Heart right ventricle (tissue), 16 donors: ENCODE measurements around the gene WDR35. TPM values are rescaled to one million over a fixed set of nuclear protein-coding genes. Genes with fewer than 3 reads are reported as not detected.
A peak's percentile ranks its signal among the peaks of the same experiment; 100 is the strongest.

Experiments
- ATAC-seq, 8 donors: fragments of 200-7000 bp; cut with Tn5 transposase; one replicate each; pipeline ENCODE4 v1.9.1; 2020; ENCODE audit warnings: mild to moderate bottlenecking in 8 of 8, moderate library complexity in 8 of 8, moderate number of reproducible peaks in 1 of 8
- DNase-seq, 2 donors: peaks; one replicate each; pipeline ENCODE4 v3.0.0-alpha.2; 2020
- H3K27ac ChIP-seq, 10 donors: fragments of 200-600 bp; sonication (generic) in 2 of 10; one replicate each; pipeline versions ENCODE4 v1.5.0 to v1.8.0; 2020 to 2022; ENCODE audit warnings: mild to moderate bottlenecking in 3 of 10
- H3K27me3 ChIP-seq, 7 donors: fragments of 200-600 bp; one replicate each; pipeline ENCODE4 v1.8.0; 2021 to 2022; ENCODE audit warnings: mild to moderate bottlenecking in 2 of 7
- H3K36me3 ChIP-seq, 9 donors: fragments of 200-600 bp; sonication (generic) in 1 of 9; one replicate each; pipeline versions ENCODE4 v1.5.0 to v1.8.0; 2020 to 2022; ENCODE audit warnings: mild to moderate bottlenecking in 2 of 9
- H3K4me1 ChIP-seq, 9 donors: fragments of 200-600 bp; sonication (generic) in 1 of 9; one replicate each; pipeline versions ENCODE4 v1.5.0 to v1.8.0; 2020 to 2022; ENCODE audit warnings: mild to moderate bottlenecking in 4 of 9
- H3K4me3 ChIP-seq, 10 donors: fragments of 200-600 bp; sonication (generic) in 2 of 10; one replicate each; pipeline versions ENCODE4 v1.5.0 to v1.8.0; 2020 to 2022; ENCODE audit warnings: mild to moderate bottlenecking in 7 of 10, moderate library complexity in 2 of 10
- H3K9me3 ChIP-seq, 11 donors: fragments of 200-600 bp in 10 of 11; sonication (generic) in 2 of 11; one replicate each; pipeline versions ENCODE4 v1.5.0 to v1.8.0; 2013 to 2022; ENCODE audit warnings: mild to moderate bottlenecking in 2 of 11, control low read depth in 1 of 11, moderate library complexity in 1 of 11
- CTCF ChIP-seq, 9 donors: fragments of 200-600 bp; sonication (generic) in 2 of 9; IDR thresholded peaks; one replicate each; pipeline versions ENCODE4 v1.5.0 to v1.8.0; 2021 to 2022; ENCODE audit warnings: antibody characterized with exemption in 9 of 9, mild to moderate bottlenecking in 5 of 9, moderate library complexity in 1 of 9
- WGBS, 2 donors: extraction: QIAGEN DNeasy Blood & Tissue Kit; methylation state at CpG; one replicate each; pipeline ENCODE4 v1.1.7; 2013; ENCODE audit warnings: inconsistent platforms in 1 of 2; 5-methylcytosine and 5-hydroxymethylcytosine counted together
- intact Hi-C, 10 donors: fragments of 100-400 bp; cut with DNase I; formaldehyde crosslinking; loops; one replicate each; pipeline versions ENCODE4 v1.11.1 to v1.14.2; 2022
- polyA plus RNA-seq, 2 donors: library from polyadenylated mRNA; stranded (reverse); fragments of 200-250 nt; gene quantifications; one replicate each; pipeline ENCODE4 v1.2.3, GENCODE V29; 2013
- total RNA-seq, 10 donors: library from RNA; stranded (reverse); fragmentation: NEBNext Ultra II Directional in 3 of 10; extraction: Animal tissue kit (Norgen Biotek cat#: 25700) in 3 of 10; gene quantifications; one replicate each; pipeline versions ENCODE4 v1.2.1 to v1.2.4, GENCODE V29; 2021 to 2023
- donor health status: Arrhythmogenic right ventricular cardiomyopathy.
- donor health status: ischemic (EF 13 %, LVEDD 7.1; RV severe dilation, severe dysfunction).
- donor health status: healthy with polysubstance abuse.
- donor health status: DM: no; HTN: yes; CAD: no.
- donor health status: DM: no; HTN: no; CAD: no.
- donor health status: ischemic (EF 25% LVEDD 6.9; RV normal size, moderate dysfunction).
- donor health status: ischemic (EF 25% LVEDD 5.7; RV mildly dilated, moderate dysfunction).
- donor health status: healthy.
- donor health status: DM: yes; HTN: yes; CAD: no.
- donor health status: Ischemic cardiomyopathy.
- donor health status: ischemic (EF 35%, LVEDD 5.7; RV mildly dilated, moderate dysfunction).
- donor health status: nonischemic (EF 11% LVEDD 7.7; RV severe dilation, severe dysfunction).
- donor health status: DM: yes; HTN: yes; CAD: no.
- donor health status: PGD.
- donor health status: ischemic (EF 29% LVEDD 5.4; RV normal size, mild dysfunction).
- donor health status: nonischemic (EF 23%, LVEDD 6.1; RV moderate dilation, normal function).

Gene WDR35
- total and polyA plus RNA-seq, 12 donors, result 2.3 to 8.3 (median 5.4) TPM

GRCh38 chr2:19901442-19902215 is 88.3 kb downstream of the WDR35 start, which contains the start of gene TTC32:
Gene TTC32, minus strand, starts transcription at chr2:19901983. Its CDS starts 129 bp downstream, at chr2:19901854.
- ATAC-seq (peak; percentile 97 to 99 (median 98)), DNase-seq (peak; percentile 94 to 96)
- Histone ChIP-seq H3K27ac (peak within 1 kb of the TSS; percentile 87 to 99 (median 95)), H3K9me3 (no peaks in the 10 kb centered on the region), H3K4me3 (peak within 1 kb of the TSS; percentile 70 to 97 (median 80)), H3K27me3 (no peaks in the 10 kb centered on the region), H3K4me1 (peaks cover 3 to 51% (median 47%) of the 10 kb centered on the region in 9 donors), H3K36me3 (peaks cover 0 to 5% (median 0%) of the 10 kb centered on the region in 9 donors)
- TF ChIP-seq CTCF (IDR thresholded peaks at IDR 0.05), result peak in 1 of 9 donors; percentile 9
- WGBS, 2 donors, result 0% methylated on average over 65 of the region's 65 CpGs
- intact Hi-C loops, result loop anchor here in 2 of 10 donors (5.0 kb wide), 2 partner anchors 151 to 751 kb away; partner anchors contain the start of genes HS1BP3 (in 1 of the 2) and LAPTM4A (in 1 of the 2)

GRCh38 chr2:19900931-19901441 is 88.9 kb downstream of the WDR35 start:
- no peak for TF ChIP-seq CTCF (IDR thresholded peaks at IDR 0.05)
- Histone ChIP-seq H3K36me3 (peaks cover 0 to 5% (median 0%) of the 10 kb centered on the region in 9 donors), H3K4me3 (peak overlapping the region; percentile 70 to 97 (median 80)), H3K9me3 (no peaks in the 10 kb centered on the region), H3K4me1 (peaks cover 3 to 57% (median 51%) of the 10 kb centered on the region in 9 donors), H3K27me3 (no peaks in the 10 kb centered on the region), H3K27ac (peak overlapping the region; percentile 87 to 99 (median 95))
- ATAC-seq (peak in 7 of 8 donors; percentile 2 to 71 (median 41)), DNase-seq (no peak)
- 1% methylated on average over 26 of the region's 26 CpGs for WGBS, 2 donors
- intact Hi-C loops, result loop anchor here in 2 of 10 donors (5.0 kb wide), 2 partner anchors 151 to 751 kb away; partner anchors contain the start of genes HS1BP3 (in 1 of the 2) and LAPTM4A (in 1 of the 2)

GRCh38 chr2:19899985-19900930 is 89.6 kb downstream of the WDR35 start:
- TF ChIP-seq CTCF (IDR thresholded peaks at IDR 0.05), result no peak
- Histone ChIP-seq H3K27me3 (no peaks in the 10 kb centered on the region), H3K36me3 (peaks cover 0 to 5% (median 0%) of the 10 kb centered on the region in 9 donors), H3K9me3 (no peaks in the 10 kb centered on the region), H3K4me3 (peak overlapping the region in 9 of 10 donors; percentile 70 to 97 (median 80)), H3K27ac (peak overlapping the region in 8 of 10 donors; percentile 94 to 99 (median 96)), H3K4me1 (peaks cover 3 to 64% (median 57%) of the 10 kb centered on the region in 9 donors)
- DNase-seq (no peak), ATAC-seq (no peak)
- intact Hi-C loops, result loop anchor here in 2 of 10 donors (5.0 kb wide), 3 partner anchors 152 to 923 kb away; partner anchors contain the start of genes HS1BP3 (in 1 of the 2) and LAPTM4A (in 1 of the 2)
- WGBS, 2 donors, result 34 to 37% methylated on average over 11 of the region's 11 CpGs
